CD14-positive monocyte (primary cell): ENCODE results near the gene RNFT2. TPM values are rescaled to one million over a fixed set of nuclear protein-coding genes. Genes with fewer than 3 reads are reported as not detected.

ENCODE experiments used
- DNase-seq, 3 donors: peaks; one replicate each; pipeline ENCODE4 v3.0.0-alpha.2; 2011 to 2022
- H2AFZ ChIP-seq: 2 replicates; pipeline ENCODE4 v1.6.0; 2012; ENCODE audit warnings: mild to moderate bottlenecking, low read depth, low read length, inconsistent platforms; ENCODE audit not compliant: insufficient read depth, poor library complexity, severe bottlenecking
- H3K27ac ChIP-seq, 2 donors: 1 replicate in 1 of 2; 2 replicates in 1 of 2; pipeline ENCODE4 v1.5.1; 2012 to 2013; ENCODE audit warnings: low read length in 2 of 2, control low read depth in 1 of 2, inconsistent platforms in 1 of 2, low read depth in 1 of 2, mild to moderate bottlenecking in 1 of 2
- H3K27me3 ChIP-seq, 2 donors: one replicate each; pipeline versions ENCODE4 v1.6.0 to v1.6.1; 2011 to 2013; ENCODE audit warnings: low read length in 2 of 2; ENCODE audit not compliant: control insufficient read depth in 2 of 2, insufficient read depth in 2 of 2
- H3K36me3 ChIP-seq, 2 donors: replicated peaks in 1 of 2; 1 replicate in 1 of 2; 2 replicates in 1 of 2; pipeline versions ENCODE4 v1.5.1 to v1.6.1; 2012 to 2013; ENCODE audit warnings: low read length in 2 of 2, control low read depth in 1 of 2, inconsistent platforms in 1 of 2, mild to moderate bottlenecking in 1 of 2; ENCODE audit not compliant: insufficient read depth in 2 of 2, control insufficient read depth in 1 of 2
- H3K4me1 ChIP-seq, 2 donors: 1 replicate in 1 of 2; 2 replicates in 1 of 2; pipeline versions ENCODE4 v1.5.1 to v1.6.1; 2012 to 2013; ENCODE audit warnings: low read length in 2 of 2, control low read depth in 1 of 2, inconsistent platforms in 1 of 2, mild to moderate bottlenecking in 1 of 2, moderate library complexity in 1 of 2; ENCODE audit not compliant: insufficient read depth in 2 of 2, control insufficient read depth in 1 of 2
- H3K4me2 ChIP-seq: replicated peaks from 2 replicates; pipeline ENCODE3; 2012; ENCODE audit warnings: low read length, moderate library complexity, mild to moderate bottlenecking; ENCODE audit not compliant: poor library complexity, severe bottlenecking; ENCODE audit errors: extremely low read depth
- H3K4me3 ChIP-seq, 3 experiments: fragments of 200-600 bp in 1 of 3; sonication (generic) in 1 of 3; replicated peaks in 1 of 3; 1 replicate in 2 of 3; 2 replicates in 1 of 3; pipeline ENCODE4 v1.5.1; 2011 to 2013; ENCODE audit warnings: low read length in 3 of 3, mild to moderate bottlenecking in 3 of 3, control low read depth in 2 of 3, low read depth in 2 of 3, inconsistent platforms in 1 of 3, moderate library complexity in 1 of 3
- H3K79me2 ChIP-seq: 2 replicates; pipeline ENCODE4 v1.6.0; 2012; ENCODE audit warnings: mild to moderate bottlenecking, control low read depth, inconsistent platforms, low read length, moderate library complexity; ENCODE audit not compliant: insufficient read depth
- H3K9ac ChIP-seq: 2 replicates; pipeline ENCODE4 v1.6.0; 2017; ENCODE audit warnings: low read length, mild to moderate bottlenecking; ENCODE audit not compliant: insufficient read depth, poor library complexity, severe bottlenecking
- H3K9me3 ChIP-seq, 2 donors: replicated peaks in 1 of 2; 1 replicate in 1 of 2; 2 replicates in 1 of 2; pipeline versions ENCODE4 v1.5.1 to v1.6.1; 2012 to 2013; ENCODE audit warnings: low read length in 2 of 2, control low read depth in 1 of 2; ENCODE audit not compliant: control insufficient read depth in 1 of 2, insufficient read depth in 1 of 2
- H4K20me1 ChIP-seq: 2 replicates; pipeline ENCODE4 v1.6.0; 2012; ENCODE audit warnings: mild to moderate bottlenecking, low read length, control low read depth, moderate library complexity; ENCODE audit not compliant: insufficient read depth
- H3K27ac Mint-ChIP-seq, 7 donors: one replicate each; pipeline ENCODE4 v1.8.0; 2020; ENCODE audit warnings: mild to moderate bottlenecking in 7 of 7, mixed read lengths in 7 of 7, moderate library complexity in 6 of 7, inconsistent platforms in 2 of 7
- H3K27me3 Mint-ChIP-seq, 3 donors: one replicate each; pipeline ENCODE4 v1.8.0; 2021 to 2022; ENCODE audit warnings: low read depth in 3 of 3, mild to moderate bottlenecking in 3 of 3, mixed read lengths in 3 of 3, moderate library complexity in 3 of 3, inconsistent platforms in 1 of 3
- H3K36me3 Mint-ChIP-seq, 2 donors: one replicate each; pipeline ENCODE4 v1.8.0; 2020; ENCODE audit warnings: mixed read lengths in 2 of 2, inconsistent platforms in 1 of 2, mild to moderate bottlenecking in 1 of 2
- H3K4me1 Mint-ChIP-seq: one replicate; pipeline ENCODE4 v1.8.0; 2020; ENCODE audit warnings: mild to moderate bottlenecking, mixed read lengths
- H3K4me3 Mint-ChIP-seq, 2 donors: one replicate each; pipeline ENCODE4 v1.8.0; 2020; ENCODE audit warnings: mild to moderate bottlenecking in 2 of 2, mixed read lengths in 2 of 2, moderate library complexity in 1 of 2
- H3K9me3 Mint-ChIP-seq, 7 donors: one replicate each; pipeline ENCODE4 v1.8.0; 2020 to 2022; ENCODE audit warnings: mixed read lengths in 7 of 7, mild to moderate bottlenecking in 6 of 7, moderate library complexity in 6 of 7, inconsistent platforms in 2 of 7
- CTCF ChIP-seq: fragments of 200-600 bp; IDR thresholded peaks from one replicate; pipeline ENCODE4 v1.8.0; 2022; ENCODE audit warnings: antibody characterized with exemption, mild to moderate bottlenecking
- WGBS: methylation state at CpG from one replicate; pipeline ENCODE4 v1.1.5; 2013; ENCODE audit warnings: missing lambda C conversion rate; ENCODE audit not compliant: insufficient coverage; 5-methylcytosine and 5-hydroxymethylcytosine counted together
- intact Hi-C, 2 donors: fragments of 100-400 bp; cut with micrococcal nuclease; formaldehyde crosslinking; loops; one replicate each; pipeline versions ENCODE4 v1.15.0 to v1.15.1; 2023
- polyA plus RNA-seq, 3 donors: library from polyadenylated mRNA; depleted of rRNA in 1 of 3; unstranded in 2 of 3; stranded (reverse) in 1 of 3; fragments of 300-500 nt in 2 of 3; fragments of >200 nt in 1 of 3; fragmentation: Illumina TruSeq in 2 of 3; gene quantifications; 1 replicate in 2 of 3; 2 replicates in 1 of 3; pipeline ENCODE4 v1.2.3, GENCODE V29; 2012 to 2021

The RNFT2 gene
- polyA plus RNA-seq, 3 donors: 0.05 TPM; not detected in 2

GRCh38 chr12:116839287-116839830, 101.2 kb downstream of the RNFT2 start:
- intact Hi-C loops: no loop called here
- H3K27ac Mint-ChIP-seq: no peak overlapping the region

GRCh38 chr12:116843085-116843484, 105.0 kb downstream of the RNFT2 start:
- no peak overlapping the region for H3K9ac ChIP-seq
- no peaks in the 10 kb centered on the region for H3K4me1 Mint-ChIP-seq
- intact Hi-C loops: no loop called here
- no peak for TF ChIP-seq CTCF
- H3K4me3 ChIP-seq: no peak overlapping the region
- H3K9me3 Mint-ChIP-seq: no peaks in the 10 kb centered on the region
- no peak overlapping the region for H3K27ac Mint-ChIP-seq
- H3K27ac ChIP-seq: no peak overlapping the region
- 95% methylated on average over 4 of the region's 6 CpGs for WGBS
- H3K36me3 ChIP-seq: no peaks in the 10 kb centered on the region
- no peak overlapping the region for H3K4me3 Mint-ChIP-seq
- H3K27me3 ChIP-seq: no peaks in the 10 kb centered on the region
- no peaks in the 10 kb centered on the region for H3K9me3 ChIP-seq
- H2AFZ ChIP-seq: no peak overlapping the region
- no peaks in the 10 kb centered on the region for H3K4me1 ChIP-seq
- no peaks in the 10 kb centered on the region for H3K79me2 ChIP-seq
- no peaks in the 10 kb centered on the region for H3K36me3 Mint-ChIP-seq
- no peak overlapping the region for H3K4me2 ChIP-seq
- H4K20me1 ChIP-seq: no peaks in the 10 kb centered on the region
- no peak for DNase-seq
- H3K27me3 Mint-ChIP-seq: peaks cover 3 to 7% (median 3%) of the 10 kb centered on the region in 3 donors

More at GRCh38 chr12:116839287-116839830, 101.2 kb downstream of the RNFT2 start:
- H3K36me3 ChIP-seq: no peaks in the 10 kb centered on the region
- no peaks in the 10 kb centered on the region for H3K9me3 ChIP-seq
- TF ChIP-seq CTCF: no peak
- H3K9ac ChIP-seq: no peak overlapping the region
- no peak overlapping the region for H3K4me3 ChIP-seq
- no peak overlapping the region for H3K4me2 ChIP-seq
- 76% methylated on average over 2 of the region's 3 CpGs for WGBS
- H2AFZ ChIP-seq: no peak overlapping the region
- Mint-ChIP-seq H3K4me3 (no peak overlapping the region), H3K27me3 (peaks cover 0 to 4% (median 3%) of the 10 kb centered on the region in 3 donors), H3K4me1 (no peaks in the 10 kb centered on the region), H3K9me3 (peaks cover 0 to 3% (median 0%) of the 10 kb centered on the region in 7 donors), H3K36me3 (no peaks in the 10 kb centered on the region)
- no peaks in the 10 kb centered on the region for H3K27me3 ChIP-seq
- H3K79me2 ChIP-seq: no peaks in the 10 kb centered on the region
- no peak for DNase-seq
- H4K20me1 ChIP-seq: no peaks in the 10 kb centered on the region
- H3K4me1 ChIP-seq: no peaks in the 10 kb centered on the region
- H3K27ac ChIP-seq: no peak overlapping the region
